GM12873 (cell line): Measurements from ENCODE around the gene LGR6.

Experiments
- CTCF ChIP-seq: IDR thresholded peaks from 2 replicates; pipeline ENCODE4 v1.5.1; 2012; ENCODE audit warnings: low read depth, mild to moderate bottlenecking, moderate library complexity, low read length, control low read depth; ENCODE audit not compliant: insufficient read depth; ENCODE audit errors: missing control alignments

LGR6 gene

GRCh38 chr1:202217951-202218350, 24.4 kb downstream of the LGR6 start:
- TF ChIP-seq CTCF = no peak

- no peak for TF ChIP-seq CTCF
These were observed 27.1 kb downstream of the LGR6 start for GRCh38 chr1:202220733-202221132.

- no peak for TF ChIP-seq CTCF
These were observed 28.6 kb downstream of the LGR6 start for GRCh38 chr1:202221911-202222909.

- TF ChIP-seq CTCF = no peak
These were observed 29.7 kb downstream of the LGR6 start for GRCh38 chr1:202223121-202223860.

GRCh38 chr1:202224453-202224852, 30.9 kb downstream of the LGR6 start:
- TF ChIP-seq CTCF = no peak

- no peak for TF ChIP-seq CTCF
These were observed 31.5 kb downstream of the LGR6 start for GRCh38 chr1:202225131-202225530.

GRCh38 chr1:202227053-202227672, 33.6 kb downstream of the LGR6 start:
- TF ChIP-seq CTCF = no peak
